HG02759 (cell line): ENCODE data around the gene ANO10.
"Not testable (repeated sequence)": the region's sequence is repeated elsewhere in the genome, so short reads cannot be mapped to it uniquely, and the experiment has no call there.

ENCODE experiments used
- ATAC-seq: cut with Tn5 transposase; IDR thresholded peaks from one replicate; pipeline ENCODE4 v1.9.1; 2021; ENCODE audit warnings: mild to moderate bottlenecking, moderate library complexity; ENCODE audit not compliant: unreplicated experiment

Gene ANO10

GRCh38 chr3:43621656-43622432 lies at the start of gene ANO10:
ANO10 (minus strand) TSS chr3:43622011; CDS start chr3:43605852, 16,159 bp downstream.
- peak; percentile 94 for ATAC-seq

GRCh38 chr3:43670635-43671522 lies 49.1 kb upstream of the ANO10 start:
- ATAC-seq, result no peak

- not testable (repeated sequence) for ATAC-seq
These were observed 43.2 kb upstream of the ANO10 start for GRCh38 chr3:43665011-43665410.

- ATAC-seq, result not testable (repeated sequence)
These were observed 39.6 kb upstream of the ANO10 start for GRCh38 chr3:43661376-43661775.

- no peak for ATAC-seq
These were observed 37.6 kb upstream of the ANO10 start for GRCh38 chr3:43659250-43659880.

- not testable (repeated sequence) for ATAC-seq
These were observed 34.6 kb upstream of the ANO10 start for GRCh38 chr3:43656390-43656789.

GRCh38 chr3:43650345-43650744 lies 28.5 kb upstream of the ANO10 start:
- no peak for ATAC-seq

GRCh38 chr3:43649365-43649968 lies 27.7 kb upstream of the ANO10 start:
- ATAC-seq, result no peak

GRCh38 chr3:43648957-43649356 lies 27.1 kb upstream of the ANO10 start:
- no peak for ATAC-seq

- ATAC-seq, result no peak
These were observed 25.7 kb upstream of the ANO10 start for GRCh38 chr3:43647331-43648166.

GRCh38 chr3:43644443-43644842 lies 22.6 kb upstream of the ANO10 start:
- ATAC-seq, result no peak

GRCh38 chr3:43641306-43642114 lies 19.7 kb upstream of the ANO10 start:
- no peak for ATAC-seq

GRCh38 chr3:43640681-43641080 lies 18.9 kb upstream of the ANO10 start:
- ATAC-seq, result no peak

- ATAC-seq, result peak; percentile 67
These were observed 17.0 kb upstream of the ANO10 start for GRCh38 chr3:43638594-43639447.

GRCh38 chr3:43637702-43638101 lies 15.9 kb upstream of the ANO10 start:
- ATAC-seq, result no peak

GRCh38 chr3:43632986-43633385 lies 11.2 kb upstream of the ANO10 start:
- ATAC-seq, result no peak

- ATAC-seq, result no peak
These were observed 10.5 kb upstream of the ANO10 start for GRCh38 chr3:43632269-43632733.

GRCh38 chr3:43629741-43630140 lies 7.9 kb upstream of the ANO10 start:
- ATAC-seq, result no peak
